ENCODE data around the gene TSPAN18. TPM values are rescaled to one million over a fixed set of nuclear protein-coding genes. Genes with fewer than 3 reads are reported as not detected.

Gene TSPAN18
- total RNA-seq, 2 experiments from 2014 or later = not detected

- CTCF ChIA-PET (ENCODE audit: unreplicated experiment) = interaction anchor here (1.2 kb wide), 1 partner anchor 14 kb away, joined by 7 read pairs; no protein-coding TSS in a partner anchor
- H3K4me2 ChIP-seq (ENCODE audit: low read length) = no peak overlapping the region
- BruUV-seq (replicated peaks) = no TSS peak
Measured at GRCh38 chr11:44941259-44942021, 214.7 kb downstream of the TSPAN18 start.

GRCh38 chr11:44942029-44942955, 215.5 kb downstream of the TSPAN18 start:
- POLR2A ChIA-PET = no interaction called here
- Histone ChIP-seq H3K4me2 (ENCODE audit: low read length) (peak overlapping the region; percentile 65), H3K4me1 (ENCODE audit: insufficient read depth, low read length, poor library complexity, severe bottlenecking) (peaks cover 27% of the 10 kb centered on the region), H2AFZ (ENCODE audit: low read length) (peak overlapping the region; percentile 35; the same call in 1 of the 2 replicates), H3K9me2 (ENCODE audit: insufficient read depth, low read length) (no peaks in the 10 kb centered on the region), H3K79me2 (ENCODE audit: insufficient read depth, low read depth, low read length) (no peaks in the 10 kb centered on the region), H3K27ac (ENCODE audit: low read depth, low read length, poor library complexity, severe bottlenecking) (peak overlapping the region; percentile 20), H4K20me1 (ENCODE audit: insufficient read depth, low read length) (no peaks in the 10 kb centered on the region), H3K9me3 (ENCODE audit: low read length) (no peaks in the 10 kb centered on the region), H3K36me3 (ENCODE audit: insufficient read depth, low read length) (no peaks in the 10 kb centered on the region), H3K4me3 (ENCODE audit: low read depth, low read length, poor library complexity, severe bottlenecking) (peak overlapping the region; percentile 24)
- no peak for DNase-seq (ENCODE audit: low spot score)
- BruUV-seq (replicated peaks) = no TSS peak
- CTCF ChIA-PET (ENCODE audit: unreplicated experiment) = interaction anchor here (1.0 kb wide), 1 partner anchor 15 kb away, joined by 4 read pairs; no protein-coding TSS in a partner anchor
- intact Hi-C loops (cut with micrococcal nuclease; ENCODE audit: unreplicated experiment) = loop anchor here (5.0 kb wide), 1 partner anchor 90 kb away; no protein-coding TSS in a partner anchor
- TF ChIP-seq CTCF (conservative IDR thresholded peaks at IDR 0.05; ENCODE audit: low read length) (no peak), EZH2phosphoT487 (IDR thresholded peaks at IDR 0.05; ENCODE audit: borderline replicate concordance, low read depth, low read length) (no peak)

More at GRCh38 chr11:44941259-44942021, 214.7 kb downstream of the TSPAN18 start:
- no peak overlapping the region for H3K27ac ChIP-seq (ENCODE audit: low read depth, low read length, poor library complexity, severe bottlenecking)
- no peak overlapping the region for H3K4me3 ChIP-seq (ENCODE audit: low read depth, low read length, poor library complexity, severe bottlenecking)
- no peaks in the 10 kb centered on the region for H3K79me2 ChIP-seq (ENCODE audit: insufficient read depth, low read depth, low read length)
- H2AFZ ChIP-seq (ENCODE audit: low read length) = no peak overlapping the region
- TF ChIP-seq CTCF (conservative IDR thresholded peaks at IDR 0.05; ENCODE audit: low read length) (no peak), EZH2phosphoT487 (IDR thresholded peaks at IDR 0.05; ENCODE audit: borderline replicate concordance, low read depth, low read length) (no peak)
- H4K20me1 ChIP-seq (ENCODE audit: insufficient read depth, low read length) = no peaks in the 10 kb centered on the region
- intact Hi-C loops (cut with micrococcal nuclease; ENCODE audit: unreplicated experiment) = loop anchor here (5.0 kb wide), 1 partner anchor 91 kb away; no protein-coding TSS in a partner anchor
- no peaks in the 10 kb centered on the region for H3K36me3 ChIP-seq (ENCODE audit: insufficient read depth, low read length)
- peaks cover 27% of the 10 kb centered on the region for H3K4me1 ChIP-seq (ENCODE audit: insufficient read depth, low read length, poor library complexity, severe bottlenecking)
- H3K9me3 ChIP-seq (ENCODE audit: low read length) = no peaks in the 10 kb centered on the region
- H3K9me2 ChIP-seq (ENCODE audit: insufficient read depth, low read length) = no peaks in the 10 kb centered on the region
- DNase-seq (ENCODE audit: low spot score) = no peak
- POLR2A ChIA-PET = no interaction called here
